Stomach (tissue), 4 donors: ENCODE data around the gene NUDT1.

ENCODE experiments used
- EP300 ChIP-seq: sonication (generic); formaldehyde crosslinking; IDR thresholded peaks from one replicate; pipeline ENCODE4 v1.6.1; 2017; ENCODE audit warnings: antibody characterized with exemption
- TF ChIP-seq, protein P1 (sequence below), 7 experiments: fragments of 450-650 bp in 4 of 7; fragments of 200-600 bp in 3 of 7; sonication (generic) in 3 of 7; IDR thresholded peaks; one replicate each; pipeline ENCODE4 v1.5.1; 2016 to 2019; ENCODE audit warnings: antibody characterized with exemption in 7 of 7, control low read depth in 2 of 7, mild to moderate bottlenecking in 1 of 7

DNA sequence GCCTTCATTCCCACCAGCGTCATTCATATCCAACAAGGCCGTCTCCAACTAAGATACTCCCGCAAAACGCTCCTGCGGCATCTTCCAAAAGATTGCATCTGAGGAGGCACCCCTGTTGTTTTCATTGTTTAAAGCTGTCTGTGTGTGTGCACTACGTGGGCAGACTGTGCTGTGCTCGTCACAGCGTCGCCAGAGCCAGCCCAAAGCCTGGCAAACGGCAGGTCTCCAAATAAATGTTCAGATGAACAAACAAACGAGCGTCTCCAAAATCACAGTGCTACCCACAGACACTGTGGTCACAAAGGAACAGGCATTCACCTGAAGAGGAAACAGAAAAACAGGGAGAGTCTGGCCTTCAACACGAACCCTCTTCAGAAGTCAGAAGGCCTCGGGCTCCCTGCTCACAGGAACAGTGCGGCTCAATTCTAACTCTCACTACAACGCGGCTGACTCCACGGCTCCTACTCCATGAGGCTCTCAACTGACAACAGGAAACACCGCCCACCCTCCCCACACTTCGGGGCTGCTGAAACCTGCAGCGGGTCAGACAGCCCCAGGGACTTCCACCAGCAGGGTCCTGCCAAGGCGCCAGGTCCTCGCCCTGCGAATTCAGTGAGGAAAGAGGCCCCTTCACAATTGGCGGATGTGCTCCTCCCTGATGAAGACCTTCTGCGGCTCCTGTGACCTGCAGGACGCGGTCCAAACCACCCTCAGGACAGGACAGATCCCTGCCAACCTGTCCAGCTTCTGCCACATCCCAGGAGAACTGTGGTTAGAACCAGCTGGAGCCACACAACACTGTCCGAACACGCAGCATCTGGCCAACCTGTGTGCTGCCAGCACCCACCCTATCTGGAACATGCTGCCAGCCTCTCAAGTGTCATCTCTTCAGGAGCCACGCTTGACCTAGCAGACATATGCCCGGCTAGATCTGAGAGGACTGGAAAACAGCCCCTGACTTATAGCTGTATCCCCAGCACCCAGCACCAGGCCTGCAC, 45.3 kb upstream of the NUDT1 start:
- TF ChIP-seq EP300: no peak
- TF ChIP-seq, protein P1, sequence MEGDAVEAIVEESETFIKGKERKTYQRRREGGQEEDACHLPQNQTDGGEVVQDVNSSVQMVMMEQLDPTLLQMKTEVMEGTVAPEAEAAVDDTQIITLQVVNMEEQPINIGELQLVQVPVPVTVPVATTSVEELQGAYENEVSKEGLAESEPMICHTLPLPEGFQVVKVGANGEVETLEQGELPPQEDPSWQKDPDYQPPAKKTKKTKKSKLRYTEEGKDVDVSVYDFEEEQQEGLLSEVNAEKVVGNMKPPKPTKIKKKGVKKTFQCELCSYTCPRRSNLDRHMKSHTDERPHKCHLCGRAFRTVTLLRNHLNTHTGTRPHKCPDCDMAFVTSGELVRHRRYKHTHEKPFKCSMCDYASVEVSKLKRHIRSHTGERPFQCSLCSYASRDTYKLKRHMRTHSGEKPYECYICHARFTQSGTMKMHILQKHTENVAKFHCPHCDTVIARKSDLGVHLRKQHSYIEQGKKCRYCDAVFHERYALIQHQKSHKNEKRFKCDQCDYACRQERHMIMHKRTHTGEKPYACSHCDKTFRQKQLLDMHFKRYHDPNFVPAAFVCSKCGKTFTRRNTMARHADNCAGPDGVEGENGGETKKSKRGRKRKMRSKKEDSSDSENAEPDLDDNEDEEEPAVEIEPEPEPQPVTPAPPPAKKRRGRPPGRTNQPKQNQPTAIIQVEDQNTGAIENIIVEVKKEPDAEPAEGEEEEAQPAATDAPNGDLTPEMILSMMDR (IDR thresholded peaks at IDR 0.05): no peak
